Cardiac fibroblast (primary cell): ENCODE results near the gene FTSJ1.
"Not testable (repeated sequence)": the region's sequence is repeated elsewhere in the genome, so short reads cannot be mapped to it uniquely, and the experiment has no call there.

Experiments
- DNase-seq, 2 donors: peaks; one replicate each; pipeline versions ENCODE4 v3.0.0 to v3.0.0-alpha.2; 2010; ENCODE audit warnings: low read depth in 2 of 2
- H3K4me3 ChIP-seq, 2 donors: replicated peaks in 1 of 2; 1 replicate in 1 of 2; 2 replicates in 1 of 2; pipeline ENCODE4 v1.5.1; 2011; ENCODE audit warnings: low read depth in 2 of 2, low read length in 2 of 2, mild to moderate bottlenecking in 2 of 2, moderate library complexity in 1 of 2
- TF ChIP-seq, protein P1 (sequence below): IDR thresholded peaks from one replicate; pipeline ENCODE4 v1.5.1; 2011; ENCODE audit warnings: low read depth, mild to moderate bottlenecking, low read length, inconsistent platforms

Gene FTSJ1

DNA sequence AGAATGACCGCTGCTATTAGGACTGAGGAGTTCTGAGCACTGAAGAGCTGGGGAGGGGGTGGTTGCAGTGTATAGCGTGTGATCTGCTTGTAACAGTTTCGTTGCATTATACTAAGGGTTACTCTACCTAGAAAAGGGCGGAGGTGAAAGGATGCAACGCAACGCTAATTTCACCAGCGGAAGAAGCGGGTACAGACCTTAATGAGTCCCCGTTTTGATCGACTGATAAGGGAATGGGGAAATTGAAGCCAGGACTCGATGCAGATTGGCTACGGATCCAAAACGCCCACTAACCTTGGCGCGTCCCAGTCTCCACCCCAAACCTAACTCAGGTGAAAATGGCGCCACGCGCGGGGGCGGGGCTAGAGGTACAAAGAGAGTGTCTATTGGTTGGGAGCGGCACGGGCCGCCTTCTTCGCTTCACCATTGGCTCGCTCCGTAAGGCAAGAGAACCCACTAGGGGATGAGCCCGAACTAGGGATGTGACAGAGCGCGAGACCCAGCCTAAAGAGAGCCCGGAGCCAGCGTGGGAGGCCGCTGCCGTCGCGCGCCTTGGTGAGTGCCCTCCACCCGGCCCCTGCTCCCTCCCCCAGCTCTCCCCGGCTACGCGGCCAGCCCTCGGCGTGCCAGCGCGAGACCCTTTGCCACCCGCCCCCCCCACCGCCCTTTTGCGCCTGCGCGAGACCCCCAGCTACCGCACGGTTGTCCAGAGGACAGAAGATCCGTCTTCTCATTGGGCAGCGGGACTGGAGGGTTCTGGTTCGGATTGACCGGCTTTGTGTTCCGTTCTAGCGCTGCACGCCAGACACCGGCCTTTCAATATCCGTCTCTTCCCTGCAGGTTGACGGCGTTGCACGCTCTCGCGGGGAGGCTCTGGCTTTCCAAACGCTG, 45.6 kb downstream of the FTSJ1 start, which contains the start of gene EBP:
TSS of gene EBP (plus strand) at position 456 of the 891 bp plus-strand sequence. CDS start 1,964 bp downstream, outside the sequence.
- peak within 1 kb of the TSS; percentile 54 to 65 for H3K4me3 ChIP-seq
- TF ChIP-seq, protein P1, sequence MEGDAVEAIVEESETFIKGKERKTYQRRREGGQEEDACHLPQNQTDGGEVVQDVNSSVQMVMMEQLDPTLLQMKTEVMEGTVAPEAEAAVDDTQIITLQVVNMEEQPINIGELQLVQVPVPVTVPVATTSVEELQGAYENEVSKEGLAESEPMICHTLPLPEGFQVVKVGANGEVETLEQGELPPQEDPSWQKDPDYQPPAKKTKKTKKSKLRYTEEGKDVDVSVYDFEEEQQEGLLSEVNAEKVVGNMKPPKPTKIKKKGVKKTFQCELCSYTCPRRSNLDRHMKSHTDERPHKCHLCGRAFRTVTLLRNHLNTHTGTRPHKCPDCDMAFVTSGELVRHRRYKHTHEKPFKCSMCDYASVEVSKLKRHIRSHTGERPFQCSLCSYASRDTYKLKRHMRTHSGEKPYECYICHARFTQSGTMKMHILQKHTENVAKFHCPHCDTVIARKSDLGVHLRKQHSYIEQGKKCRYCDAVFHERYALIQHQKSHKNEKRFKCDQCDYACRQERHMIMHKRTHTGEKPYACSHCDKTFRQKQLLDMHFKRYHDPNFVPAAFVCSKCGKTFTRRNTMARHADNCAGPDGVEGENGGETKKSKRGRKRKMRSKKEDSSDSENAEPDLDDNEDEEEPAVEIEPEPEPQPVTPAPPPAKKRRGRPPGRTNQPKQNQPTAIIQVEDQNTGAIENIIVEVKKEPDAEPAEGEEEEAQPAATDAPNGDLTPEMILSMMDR, result no peak
- DNase-seq, result peak; percentile 81 to 89

DNA sequence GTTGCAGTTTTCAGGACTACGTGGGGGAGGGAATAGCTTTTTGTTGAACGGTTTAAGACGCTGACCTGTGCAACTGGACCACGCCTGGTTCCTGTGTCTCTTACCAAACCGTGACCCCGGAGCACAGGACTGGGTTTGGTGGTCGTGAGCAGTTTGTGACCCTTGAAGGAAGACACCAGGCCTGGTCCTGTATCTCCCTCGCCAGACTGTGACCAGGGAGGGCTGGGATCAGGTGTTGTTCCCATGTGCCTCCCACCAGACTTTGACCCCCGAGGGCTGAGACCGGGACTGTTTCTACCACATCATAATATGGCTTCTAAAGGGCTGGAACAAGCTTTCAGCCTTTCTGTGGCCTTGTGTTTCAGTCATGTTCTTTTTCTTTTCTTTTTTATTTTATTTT, 46.3 kb downstream of the FTSJ1 start:
- H3K4me3 ChIP-seq, result peak overlapping the region; percentile 54 to 65
- TF ChIP-seq, protein P1, result no peak
- DNase-seq, result no peak

DNA sequence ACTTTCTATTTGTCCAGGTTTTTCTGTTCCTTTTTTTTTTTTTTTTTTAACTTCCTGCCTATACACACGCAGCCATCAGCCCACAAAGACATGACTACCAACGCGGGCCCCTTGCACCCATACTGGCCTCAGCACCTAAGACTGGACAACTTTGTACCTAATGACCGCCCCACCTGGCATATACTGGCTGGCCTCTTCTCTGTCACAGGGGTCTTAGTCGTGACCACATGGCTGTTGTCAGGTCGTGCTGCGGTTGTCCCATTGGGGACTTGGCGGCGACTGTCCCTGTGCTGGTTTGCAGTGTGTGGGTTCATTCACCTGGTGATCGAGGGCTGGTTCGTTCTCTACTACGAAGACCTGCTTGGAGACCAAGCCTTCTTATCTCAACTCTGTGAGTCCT, 47.7 kb downstream of the FTSJ1 start:
- no peak for DNase-seq
- no peak overlapping the region for H3K4me3 ChIP-seq
- TF ChIP-seq, protein P1, result no peak

DNA sequence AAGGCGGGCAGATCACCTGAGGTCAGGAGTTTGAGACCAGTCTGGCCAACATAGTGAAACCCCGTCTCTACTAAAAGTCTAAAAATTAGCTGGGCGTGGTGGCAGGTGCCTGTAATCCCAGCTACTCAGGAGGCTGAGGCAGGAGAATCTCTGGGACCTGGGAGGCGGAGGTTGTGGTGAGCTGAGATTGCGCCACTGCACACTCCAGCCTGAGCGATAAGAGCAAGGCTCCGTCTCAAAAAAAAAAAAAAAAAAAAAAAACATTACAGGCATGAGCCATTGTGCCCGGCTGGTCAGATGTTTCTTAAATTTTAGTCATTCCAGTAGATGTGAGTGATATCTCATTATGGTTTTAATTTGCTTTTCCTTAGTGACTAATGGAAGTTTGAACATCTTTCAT, 49.9 kb downstream of the FTSJ1 start:
- H3K4me3 ChIP-seq, result not testable (repeated sequence)
- DNase-seq, result peak; percentile 21 to 46

DNA sequence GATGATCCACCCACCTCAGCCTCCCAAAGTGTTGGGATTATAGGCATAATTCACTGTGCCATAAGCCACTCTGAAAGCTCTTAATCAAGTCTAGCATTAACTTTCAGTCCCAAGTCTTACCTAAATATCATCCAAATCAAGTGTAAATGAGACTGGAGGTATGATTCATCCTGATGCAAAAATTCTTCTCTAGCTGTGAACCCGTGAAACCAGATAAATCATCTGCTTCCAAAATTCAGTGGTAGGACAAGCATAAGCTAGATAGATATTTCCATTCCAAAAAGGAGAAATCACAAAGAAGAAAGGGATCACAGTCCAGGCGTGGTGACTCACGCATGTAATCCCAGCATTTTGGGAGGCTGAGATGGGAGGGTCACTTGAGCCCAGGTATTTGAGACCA, 54.7 kb downstream of the FTSJ1 start:
- DNase-seq, result no peak
- TF ChIP-seq, protein P1, result no peak
- H3K4me3 ChIP-seq, result no peak overlapping the region

DNA sequence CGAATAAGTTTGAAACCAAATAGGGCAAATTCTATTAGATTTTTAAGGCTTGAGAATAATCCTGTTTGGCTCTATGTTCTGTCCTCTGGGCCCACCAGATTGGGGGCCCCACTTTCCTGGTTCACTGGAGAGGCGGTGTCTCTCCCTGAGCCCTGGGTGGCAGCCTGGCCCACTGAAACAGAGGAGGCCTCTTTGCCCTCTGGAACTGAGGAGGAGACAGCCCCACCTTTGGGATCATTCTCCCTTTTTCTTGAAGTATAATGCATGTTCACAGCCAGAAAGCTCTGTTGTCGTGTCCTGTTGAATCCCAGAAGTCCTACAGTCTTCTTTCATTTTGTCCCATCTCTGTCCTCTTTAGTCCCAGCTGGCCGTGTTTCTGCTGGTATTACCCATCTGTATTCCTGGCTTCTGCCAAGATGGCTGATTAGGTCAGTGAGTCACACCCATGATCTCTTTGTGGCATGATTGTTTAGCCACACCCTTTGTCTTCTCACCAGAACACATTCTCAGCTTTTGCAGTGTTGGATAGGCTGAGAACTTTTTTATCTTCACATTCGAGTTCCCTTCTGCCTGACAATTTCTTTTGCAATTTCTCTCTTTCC, 55.5 kb downstream of the FTSJ1 start:
- peak; percentile 80 to 86 for DNase-seq
- H3K4me3 ChIP-seq, result no peak overlapping the region
- TF ChIP-seq, protein P1, result no peak

DNA sequence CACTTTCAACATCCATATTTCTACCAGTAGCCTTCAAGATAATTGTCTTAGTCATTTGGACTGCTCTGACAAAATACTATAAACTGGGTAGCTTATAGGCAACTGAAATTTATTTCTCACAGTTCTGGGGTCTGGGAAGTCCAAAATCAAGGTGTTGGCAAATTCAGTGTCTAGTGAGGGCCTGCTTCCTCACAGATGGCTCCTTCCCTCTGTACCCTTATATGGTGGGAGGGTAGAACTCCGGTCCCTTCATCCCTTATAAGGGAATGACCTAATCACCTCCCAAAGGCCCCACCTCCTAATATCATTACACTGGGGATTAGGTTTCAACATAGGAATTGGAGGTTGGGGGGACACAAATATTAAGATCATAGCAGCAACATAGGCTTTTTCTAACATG, 56.2 kb downstream of the FTSJ1 start:
- TF ChIP-seq, protein P1, result no peak
- H3K4me3 ChIP-seq, result no peak overlapping the region
- DNase-seq, result peak; percentile 12 to 40
